Activated CD4-positive, alpha-beta T cell treated with anti-CD3 and anti-CD28 coated beads, Interleukin-2, amount 50 U/mL, for 1 hour (primary cell): ENCODE data around the gene GALNT16.
A peak's percentile ranks its signal among the peaks of the same experiment; 100 is the strongest.
"Not testable (repeated sequence)": the region's sequence is repeated elsewhere in the genome, so short reads cannot be mapped to it uniquely, and the experiment has no call there.

Experiments used
- DNase-seq: peaks from one replicate; pipeline ENCODE4 v3.0.0-alpha.2; 2020

GALNT16 gene

DNA sequence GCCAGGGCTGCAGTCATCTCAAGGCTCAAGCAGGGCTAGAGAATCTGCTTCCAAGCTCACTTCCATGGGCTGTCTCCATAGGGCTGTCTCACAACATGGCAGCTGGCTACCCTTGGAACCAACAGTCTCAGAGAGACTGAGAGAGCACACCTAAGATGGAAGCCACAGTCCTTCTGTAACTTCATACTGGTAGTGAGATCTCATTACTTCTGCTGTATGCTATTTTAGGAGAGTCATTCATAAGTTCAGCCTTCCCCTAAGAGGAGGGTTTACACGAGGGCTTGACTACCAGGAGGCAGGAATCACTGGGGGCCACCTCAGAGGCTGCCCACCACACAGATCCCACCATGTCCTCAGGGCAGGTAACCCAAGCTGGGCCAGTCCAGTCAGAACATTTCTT is 108.4 kb downstream of the GALNT16 start:
- no peak for DNase-seq

GRCh38 chr14:69370061-69370460 is 110.1 kb downstream of the GALNT16 start:
- no peak for DNase-seq

GRCh38 chr14:69372146-69372545 is 112.2 kb downstream of the GALNT16 start:
- no peak for DNase-seq

- no peak for DNase-seq
These were observed 113.1 kb downstream of the GALNT16 start for GRCh38 chr14:69373104-69373503.

DNA sequence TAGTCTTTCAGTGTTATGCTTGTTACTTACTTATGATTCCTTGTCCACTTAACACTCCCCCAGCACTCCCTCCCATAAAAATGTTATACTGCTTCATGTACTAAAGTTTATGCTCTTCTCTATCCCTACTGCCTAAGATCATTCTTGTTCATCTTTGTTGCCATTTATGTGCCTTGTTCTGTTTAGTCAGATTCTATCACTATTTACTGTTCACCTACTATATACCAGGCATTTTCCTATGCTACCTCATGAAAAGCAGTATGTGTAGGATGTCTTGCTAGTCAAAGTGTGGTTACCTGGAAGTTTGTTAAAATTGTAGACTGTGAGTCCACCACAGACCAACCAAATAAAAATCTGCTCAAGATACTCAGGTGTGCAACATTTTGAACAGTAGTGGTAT is 114.3 kb downstream of the GALNT16 start:
- no peak for DNase-seq

GRCh38 chr14:69375182-69375581 is 115.2 kb downstream of the GALNT16 start:
- DNase-seq, result no peak

DNA sequence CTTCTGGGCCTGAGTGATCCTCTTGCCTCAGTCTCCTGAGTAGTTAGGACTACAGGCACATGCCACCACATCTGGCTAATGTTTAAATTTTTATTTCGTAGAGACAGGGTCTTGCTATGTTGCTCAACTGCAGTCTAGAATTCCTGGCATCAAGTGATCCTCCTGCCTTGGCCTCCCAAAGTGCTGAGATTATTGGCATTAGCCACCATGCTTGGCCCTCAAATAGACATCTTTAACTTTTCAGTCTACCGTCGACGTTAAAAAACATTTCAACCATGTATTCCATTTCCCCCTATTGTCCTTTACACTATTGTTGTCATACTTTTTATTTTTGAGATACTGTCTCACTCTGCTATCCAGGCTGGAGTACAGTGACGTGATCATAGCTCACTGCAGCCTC is 115.8 kb downstream of the GALNT16 start:
- no peak for DNase-seq

DNA sequence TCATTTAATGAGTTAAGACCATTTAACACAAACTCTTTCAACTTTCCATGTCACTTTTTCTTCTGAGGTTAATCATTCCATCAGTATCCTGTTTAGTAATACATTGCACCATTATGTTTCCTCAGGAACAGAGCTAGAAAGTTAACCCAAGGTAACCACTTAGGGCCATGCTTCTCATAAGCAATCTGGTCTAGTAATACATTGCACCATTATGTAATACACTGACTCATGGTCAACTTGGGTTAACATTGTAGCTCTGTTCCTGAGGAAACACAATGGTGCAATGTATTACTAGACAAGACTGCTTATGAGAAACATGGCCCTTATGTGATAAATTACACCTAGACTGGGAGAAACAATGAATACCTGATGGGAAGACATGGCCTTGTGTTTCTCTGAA is 116.5 kb downstream of the GALNT16 start:
- no peak for DNase-seq

DNA sequence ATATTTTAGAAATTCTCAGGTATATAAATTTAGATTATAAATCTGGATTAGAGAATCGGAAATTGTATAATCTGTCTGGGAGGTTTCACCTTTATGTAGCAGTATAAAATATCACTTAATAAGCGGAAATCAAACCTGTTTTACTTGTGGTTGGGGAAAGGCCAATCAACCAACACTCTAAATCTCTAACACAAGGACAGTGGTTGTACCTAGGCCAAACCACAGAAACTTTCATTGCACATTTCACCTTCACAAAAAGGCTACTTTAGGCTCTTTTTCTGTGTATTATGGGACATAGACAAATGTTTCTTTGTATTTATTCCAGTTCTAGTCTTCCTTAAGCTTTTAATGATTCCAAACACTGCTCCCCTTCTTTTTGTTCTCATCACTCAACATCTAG is 118.3 kb downstream of the GALNT16 start:
- no peak for DNase-seq

DNA sequence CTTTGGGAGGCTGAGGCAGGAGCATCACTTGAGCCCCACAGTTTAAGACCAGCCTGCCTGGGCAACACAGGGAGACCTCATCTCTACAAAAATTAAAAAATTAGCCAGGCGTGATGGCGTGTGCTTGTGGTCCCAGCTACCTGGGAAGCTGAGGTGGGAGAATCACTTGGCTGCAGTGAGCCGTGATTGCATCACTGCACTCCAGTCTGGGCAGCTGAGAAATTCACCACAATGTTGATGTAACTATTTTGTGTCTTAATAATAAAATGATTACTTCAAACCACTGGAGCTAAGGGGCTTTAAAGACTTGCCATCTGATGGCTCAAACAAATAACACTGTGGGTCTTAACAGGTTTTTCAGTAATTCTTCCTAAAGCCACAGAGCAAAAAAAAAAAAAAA is 127.4 kb downstream of the GALNT16 start:
- DNase-seq, result no peak

DNA sequence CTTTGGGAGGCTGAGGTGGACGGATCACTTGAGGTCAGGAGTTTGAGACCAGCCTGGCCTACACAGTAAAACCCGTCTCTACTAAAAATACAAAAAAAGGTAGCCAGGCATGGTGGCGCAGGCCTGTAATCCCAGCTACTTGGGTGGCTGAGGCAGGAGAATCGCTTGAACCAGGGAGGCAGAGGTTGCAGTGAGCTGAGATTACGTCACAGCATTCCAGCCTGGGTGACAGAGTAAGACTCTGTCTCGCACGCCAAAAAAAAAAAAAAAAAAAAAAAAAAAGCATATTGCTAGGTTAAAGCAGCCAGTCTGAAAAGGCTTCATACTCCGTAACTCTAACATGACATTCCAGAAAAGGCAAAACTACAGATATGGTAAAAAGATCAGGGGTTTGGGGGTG is 131.4 kb downstream of the GALNT16 start:
- DNase-seq, result not testable (repeated sequence)

GRCh38 chr14:69392481-69392880 is 132.5 kb downstream of the GALNT16 start:
- no peak for DNase-seq

DNA sequence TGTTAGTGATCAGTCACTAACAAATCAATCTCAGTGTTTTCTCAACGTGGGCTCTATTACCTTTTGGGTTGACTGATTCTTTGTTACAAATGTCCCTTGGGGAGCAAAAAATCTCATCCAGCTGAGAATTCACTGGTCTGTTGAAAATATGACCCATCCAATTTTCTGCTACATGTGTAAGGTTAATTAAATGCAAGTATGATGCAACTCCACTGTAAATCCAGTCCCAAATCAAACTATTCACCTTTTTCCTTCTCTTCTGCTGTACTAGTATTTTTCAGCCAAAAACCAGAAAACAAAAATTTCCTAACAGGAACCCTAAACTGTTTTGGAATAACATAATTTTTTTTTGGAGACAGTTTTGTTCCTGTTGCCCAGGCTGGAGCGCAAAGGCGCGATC is 136.0 kb downstream of the GALNT16 start:
- no peak for DNase-seq

DNA sequence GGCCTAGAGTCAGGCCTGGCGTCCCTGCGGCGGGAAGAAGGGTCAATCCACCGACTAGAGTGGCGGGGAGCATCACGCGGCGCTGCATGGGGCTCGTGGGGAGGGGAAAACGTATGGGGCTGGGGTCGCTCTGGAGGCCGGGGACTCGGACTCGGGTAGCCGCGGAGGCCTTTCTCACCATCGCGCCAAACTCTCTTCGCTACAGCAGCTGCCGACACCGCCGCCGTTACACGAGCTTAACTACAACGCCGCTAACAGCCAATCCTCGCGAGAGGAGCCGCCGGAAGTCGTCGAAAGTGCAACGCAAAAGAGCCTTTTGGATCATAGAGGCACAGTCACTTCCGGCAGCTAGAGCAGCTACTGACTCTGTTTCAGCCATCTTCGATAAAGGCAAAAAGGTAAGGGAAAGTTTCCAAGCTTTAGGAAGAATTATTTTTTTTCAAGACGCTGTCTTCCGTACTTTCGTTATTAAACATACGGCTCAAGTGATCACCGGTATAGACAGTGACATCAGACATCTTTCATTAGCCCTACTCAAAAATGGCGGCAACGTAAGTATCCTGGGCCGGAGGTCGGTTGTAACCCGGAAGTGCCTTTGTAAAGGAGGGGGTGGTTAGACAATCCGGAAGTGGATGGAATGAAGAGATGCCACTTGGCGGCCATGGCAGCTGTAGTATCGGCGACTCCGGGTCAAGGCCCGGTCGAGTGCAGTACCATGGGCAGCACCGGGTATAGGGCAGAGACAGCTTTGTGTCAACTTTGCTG is 138.3 kb downstream of the GALNT16 start, which contains the start of the genes ERH and SLC39A9:
TSS of gene ERH (minus strand) at position 247 of the 765 bp plus-strand sequence. CDS start at position 181, 66 bp downstream.
TSS of gene SLC39A9 (plus strand) at position 640 of the 765 bp plus-strand sequence. CDS start 678 bp downstream, outside the sequence.
- peak; percentile 93 for DNase-seq

GRCh38 chr14:69398818-69399210 is 138.9 kb downstream of the GALNT16 start:
- DNase-seq, result no peak

- DNase-seq, result no peak
These were observed 139.8 kb downstream of the GALNT16 start for GRCh38 chr14:69399750-69400149.

GRCh38 chr14:69400154-69400553 is 140.2 kb downstream of the GALNT16 start:
- no peak for DNase-seq

DNA sequence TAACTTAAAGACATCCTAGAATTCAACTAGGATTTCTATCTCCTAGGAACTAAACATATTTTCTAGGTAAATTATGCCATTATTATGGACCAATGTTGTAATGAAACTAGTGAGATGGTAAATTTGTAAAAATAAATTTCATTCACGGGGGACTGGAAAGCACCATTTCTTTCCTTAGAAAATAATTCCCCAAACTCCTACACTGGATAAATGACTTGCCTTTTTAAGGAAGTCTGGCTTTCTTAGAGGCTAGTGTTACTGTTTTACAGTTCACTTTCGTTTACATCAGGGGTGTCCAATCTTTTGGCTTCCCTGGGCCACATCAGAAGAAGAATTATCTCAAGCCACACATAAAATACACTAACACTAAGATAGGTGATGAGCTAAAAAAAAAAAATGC is 141.9 kb downstream of the GALNT16 start:
- no peak for DNase-seq

GRCh38 chr14:69404478-69404877 is 144.5 kb downstream of the GALNT16 start:
- DNase-seq, result no peak

GRCh38 chr14:69404883-69405282 is 144.9 kb downstream of the GALNT16 start:
- no peak for DNase-seq

GRCh38 chr14:69405762-69406161 is 145.8 kb downstream of the GALNT16 start:
- no peak for DNase-seq
